Hepatocyte (in vitro differentiated cells): ENCODE results near the gene STAB2.

Experiments
- CTCF ChIP-seq: fragments of 200-600 bp; sonication (generic); IDR thresholded peaks from 2 replicates; pipeline ENCODE4 v1.5.1; 2016; ENCODE audit warnings: antibody characterized with exemption, mild to moderate bottlenecking; ENCODE audit not compliant: poor library complexity
- EZH2 ChIP-seq: fragments of 200-600 bp; sonication (generic); IDR thresholded peaks from 2 replicates; pipeline ENCODE4 v1.6.1; 2016; ENCODE audit warnings: antibody characterized with exemption, mild to moderate bottlenecking, borderline replicate concordance

GRCh38 chr12:103729499-103729898 is 142.4 kb downstream of the STAB2 start:
- TF ChIP-seq CTCF: no peak
- TF ChIP-seq EZH2: no peak
